Measurements from ENCODE around the gene PPOX.

PPOX gene

GRCh38 chr1:161162806-161163205, 3.4 kb upstream of the PPOX start:
- Histone ChIP-seq H3K4me2 (no peak overlapping the region), H3K27me3 (no peaks in the 10 kb centered on the region), H3K9ac (0 out of 2 replicates have a peak overlapping the region, but pooled peaks have one; percentile 18), H3K27ac (no peak overlapping the region), H3K9me3 (no peaks in the 10 kb centered on the region), H3K36me3 (peaks cover 57% of the 10 kb centered on the region), H3K4me3 (no peak overlapping the region), H3K4me1 (peaks cover 47% of the 10 kb centered on the region), H4K20me1 (no peaks in the 10 kb centered on the region)
- TF ChIP-seq Cebpa-rat (IDR thresholded peaks at IDR 0.05) = no peak

DNA sequence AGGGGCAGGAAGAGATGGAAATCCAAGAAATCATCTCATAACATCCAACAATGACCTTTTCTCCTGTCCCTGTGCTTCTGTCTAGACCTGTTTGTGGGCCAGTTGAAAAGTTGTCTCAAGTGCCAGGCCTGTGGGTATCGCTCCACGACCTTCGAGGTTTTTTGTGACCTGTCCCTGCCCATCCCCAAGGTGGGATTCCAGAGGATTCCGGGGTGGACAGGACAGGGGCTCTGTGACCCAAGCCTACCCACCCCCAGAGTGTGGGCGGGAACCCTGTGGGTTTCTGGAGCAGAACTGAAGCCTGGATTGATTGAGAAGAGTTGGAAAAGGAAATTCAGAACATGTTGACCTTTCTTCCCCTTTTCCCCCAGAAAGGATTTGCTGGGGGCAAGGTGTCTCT, 2.4 kb upstream of the PPOX start:
- peaks cover 44% of the 10 kb centered on the region for H3K4me1 ChIP-seq
- no peak overlapping the region for H3K4me2 ChIP-seq
- H3K27ac ChIP-seq = no peak overlapping the region
- H3K36me3 ChIP-seq = peaks cover 49% of the 10 kb centered on the region
- no peaks in the 10 kb centered on the region for H3K27me3 ChIP-seq
- no peaks in the 10 kb centered on the region for H4K20me1 ChIP-seq
- TF ChIP-seq Cebpa-rat (IDR thresholded peaks at IDR 0.05) = no peak
- H3K9me3 ChIP-seq = no peaks in the 10 kb centered on the region
- no peak overlapping the region for H3K9ac ChIP-seq
- H3K4me3 ChIP-seq = no peak overlapping the region

DNA sequence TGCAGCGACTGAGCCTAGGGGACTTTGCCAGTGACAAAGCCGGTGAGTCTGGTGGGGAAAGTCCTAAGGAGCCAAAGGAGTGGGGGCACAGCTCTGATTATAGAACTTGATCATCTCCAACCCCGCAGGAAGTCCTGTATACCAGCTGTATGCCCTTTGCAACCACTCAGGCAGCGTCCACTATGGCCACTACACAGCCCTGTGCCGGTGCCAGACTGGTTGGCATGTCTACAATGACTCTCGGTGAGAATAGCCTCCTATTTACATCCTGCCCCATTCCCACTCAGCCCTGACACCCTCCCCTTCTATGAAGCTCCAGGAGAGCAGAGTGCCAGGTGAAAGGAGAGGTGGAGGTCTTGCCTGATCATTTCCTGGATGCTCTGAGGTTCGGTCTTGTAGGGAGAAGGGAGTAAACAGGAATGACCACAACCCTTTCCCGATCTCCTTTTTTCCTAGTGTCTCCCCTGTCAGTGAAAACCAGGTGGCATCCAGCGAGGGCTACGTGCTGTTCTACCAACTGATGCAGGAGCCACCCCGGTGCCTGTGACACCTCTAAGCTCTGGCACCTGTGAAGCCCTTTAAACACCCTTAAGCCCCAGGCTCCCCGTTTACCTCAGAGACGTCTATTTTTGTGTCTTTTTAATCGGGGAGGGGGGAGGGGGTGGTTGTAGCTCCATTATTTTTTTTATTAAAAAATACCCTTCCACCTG, 1.2 kb upstream of the PPOX start:
- H3K27me3 ChIP-seq = no peaks in the 10 kb centered on the region
- peak overlapping the region; percentile 75 for H3K4me3 ChIP-seq
- H3K9me3 ChIP-seq = no peaks in the 10 kb centered on the region
- H3K4me1 ChIP-seq = peaks cover 38% of the 10 kb centered on the region
- no peak overlapping the region; the same call in 1 of the 2 replicates for H3K27ac ChIP-seq
- H4K20me1 ChIP-seq = no peaks in the 10 kb centered on the region
- H3K9ac ChIP-seq = peak overlapping the region; percentile 79
- peaks cover 58% of the 10 kb centered on the region for H3K36me3 ChIP-seq
- no peak for TF ChIP-seq Cebpa-rat (IDR thresholded peaks at IDR 0.05)
- H3K4me2 ChIP-seq = peak overlapping the region; percentile 99

DNA sequence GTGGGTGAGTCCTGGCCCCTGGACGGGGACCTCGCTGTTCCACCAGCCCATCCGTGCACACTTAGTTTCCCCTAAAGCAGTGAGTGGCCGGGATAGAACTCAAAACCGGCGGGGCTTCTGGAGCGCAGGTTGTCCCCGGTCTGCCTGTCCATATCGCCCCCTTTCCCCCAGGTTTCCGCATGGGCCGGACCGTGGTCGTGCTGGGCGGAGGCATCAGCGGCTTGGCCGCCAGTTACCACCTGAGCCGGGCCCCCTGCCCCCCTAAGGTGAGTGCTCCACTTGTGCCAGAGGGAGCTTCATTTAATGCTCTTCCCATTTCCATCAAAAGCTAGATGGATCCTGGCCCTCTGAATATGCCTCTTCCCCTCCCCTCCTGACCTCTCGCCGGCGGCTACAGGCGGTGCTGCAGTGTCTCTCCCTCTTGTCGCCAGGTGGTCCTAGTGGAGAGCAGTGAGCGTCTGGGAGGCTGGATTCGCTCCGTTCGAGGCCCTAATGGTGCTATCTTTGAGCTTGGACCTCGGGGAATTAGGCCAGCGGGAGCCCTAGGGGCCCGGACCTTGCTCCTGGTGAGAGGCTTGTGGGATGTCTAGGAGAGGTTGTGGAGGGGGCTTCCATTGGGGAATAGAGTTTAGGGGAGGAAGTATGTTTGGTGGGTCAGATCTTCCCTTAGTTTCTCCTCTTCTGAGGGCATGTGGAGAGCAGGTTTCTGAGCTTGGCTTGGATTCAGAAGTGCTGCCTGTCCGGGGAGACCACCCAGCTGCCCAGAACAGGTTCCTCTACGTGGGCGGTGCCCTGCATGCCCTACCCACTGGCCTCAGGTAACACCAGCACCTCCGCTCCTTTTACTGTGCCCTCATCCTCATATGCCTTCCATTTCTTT, 683 bp downstream of the PPOX start:
- H3K4me1 ChIP-seq = peaks cover 23% of the 10 kb centered on the region
- H3K4me2 ChIP-seq = peak overlapping the region; percentile 99
- H3K27me3 ChIP-seq = no peaks in the 10 kb centered on the region
- H3K4me3 ChIP-seq = peak overlapping the region; percentile 75
- TF ChIP-seq Cebpa-rat (IDR thresholded peaks at IDR 0.05) = no peak
- H3K27ac ChIP-seq = peak overlapping the region; percentile 59
- H3K36me3 ChIP-seq = peaks cover 63% of the 10 kb centered on the region
- H4K20me1 ChIP-seq = no peaks in the 10 kb centered on the region
- H3K9ac ChIP-seq = peak overlapping the region; percentile 79
- no peaks in the 10 kb centered on the region for H3K9me3 ChIP-seq

DNA sequence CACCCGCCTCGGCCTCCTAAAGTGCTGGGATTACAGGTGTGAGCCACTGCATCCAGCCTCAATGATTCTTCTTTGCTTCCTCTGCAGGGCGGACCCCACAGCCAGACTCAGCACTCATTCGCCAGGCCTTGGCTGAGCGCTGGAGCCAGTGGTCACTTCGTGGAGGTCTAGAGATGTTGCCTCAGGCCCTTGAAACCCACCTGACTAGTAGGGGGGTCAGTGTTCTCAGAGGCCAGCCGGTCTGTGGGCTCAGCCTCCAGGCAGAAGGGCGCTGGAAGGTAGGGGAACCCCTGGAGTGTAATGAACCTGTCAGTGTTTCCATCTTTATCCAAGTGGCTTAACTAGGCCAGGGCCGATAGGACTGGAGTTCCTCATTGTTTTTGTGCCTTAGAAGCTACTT, 2.7 kb downstream of the PPOX start:
- TF ChIP-seq Cebpa-rat (IDR thresholded peaks at IDR 0.05) = no peak
- Histone ChIP-seq H3K27ac (no peak overlapping the region), H4K20me1 (no peaks in the 10 kb centered on the region), H3K4me2 (no peak overlapping the region), H3K27me3 (no peaks in the 10 kb centered on the region), H3K9me3 (no peaks in the 10 kb centered on the region), H3K4me1 (peaks cover 23% of the 10 kb centered on the region), H3K36me3 (peaks cover 63% of the 10 kb centered on the region), H3K4me3 (no peak overlapping the region), H3K9ac (no peak overlapping the region)

DNA sequence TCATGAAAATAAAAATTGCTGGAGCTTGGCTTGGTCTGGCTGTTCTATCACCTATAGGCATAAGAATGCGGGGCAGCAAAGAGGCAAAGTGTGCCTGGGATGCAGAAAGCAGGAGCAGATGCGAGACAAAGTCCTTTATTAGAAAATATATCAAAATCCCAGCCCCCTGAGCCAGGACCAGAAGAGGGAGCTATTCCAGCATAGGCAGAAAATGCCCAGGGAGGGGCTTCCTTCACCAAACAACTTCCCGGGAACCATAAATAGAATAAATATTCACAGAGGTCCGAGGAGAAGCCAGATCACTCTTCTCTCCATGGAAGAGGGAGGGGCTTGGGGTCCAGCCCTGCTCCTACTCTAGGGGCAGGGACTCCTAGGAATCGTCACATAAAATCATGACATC, 5.0 kb downstream of the PPOX start:
- peaks cover 74% of the 10 kb centered on the region for H3K36me3 ChIP-seq
- H3K4me1 ChIP-seq = peaks cover 23% of the 10 kb centered on the region
- H3K9me3 ChIP-seq = no peaks in the 10 kb centered on the region

DNA sequence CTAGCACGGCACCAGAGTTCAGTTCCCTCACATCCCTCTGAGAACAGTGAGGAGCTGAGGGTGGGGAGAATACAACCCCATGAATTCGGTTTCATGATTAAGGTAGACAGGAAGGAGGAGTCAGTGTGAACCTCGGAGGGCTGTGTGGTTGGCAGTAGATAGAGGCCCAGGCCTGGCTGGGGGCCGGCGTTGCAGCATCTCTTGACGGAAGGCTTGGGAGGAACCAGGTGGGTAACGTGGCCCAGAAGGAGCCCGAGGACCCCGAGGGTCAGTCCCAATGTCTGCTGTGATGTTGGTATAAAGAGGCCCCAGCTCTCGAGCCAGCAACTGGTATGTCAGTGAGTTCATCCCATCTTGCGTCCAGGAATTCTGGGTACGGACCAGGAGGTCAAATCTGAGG, 5.5 kb downstream of the PPOX start:
- H3K27ac ChIP-seq = no peak overlapping the region
- no peak overlapping the region for H3K4me2 ChIP-seq
- H4K20me1 ChIP-seq = peaks cover 16% of the 10 kb centered on the region; the same call in 1 of the 2 replicates
- H3K9ac ChIP-seq = no peak overlapping the region
- peaks cover 74% of the 10 kb centered on the region for H3K36me3 ChIP-seq
- H3K4me1 ChIP-seq = peaks cover 28% of the 10 kb centered on the region
- H3K27me3 ChIP-seq = no peaks in the 10 kb centered on the region
- no peak overlapping the region for H3K4me3 ChIP-seq
- no peak for TF ChIP-seq Cebpa-rat (IDR thresholded peaks at IDR 0.05)
- H3K9me3 ChIP-seq = no peaks in the 10 kb centered on the region

More for the DNA sequence above, 5.0 kb downstream of the PPOX start:
- no peaks in the 10 kb centered on the region for H3K27me3 ChIP-seq
- H3K9ac ChIP-seq = no peak overlapping the region
- peaks cover 11% of the 10 kb centered on the region; the same call in 1 of the 2 replicates for H4K20me1 ChIP-seq
- H3K4me3 ChIP-seq = no peak overlapping the region
- TF ChIP-seq Cebpa-rat (IDR thresholded peaks at IDR 0.05) = no peak
- no peak overlapping the region for H3K27ac ChIP-seq
- no peak overlapping the region for H3K4me2 ChIP-seq

GRCh38 chr1:161172349-161172748, 6.1 kb downstream of the PPOX start:
- H3K9me3 ChIP-seq = no peaks in the 10 kb centered on the region
- H3K9ac ChIP-seq = no peak overlapping the region
- H3K27ac ChIP-seq = no peak overlapping the region
- H3K27me3 ChIP-seq = no peaks in the 10 kb centered on the region
- no peak overlapping the region for H3K4me2 ChIP-seq
- H3K36me3 ChIP-seq = peaks cover 74% of the 10 kb centered on the region
- peaks cover 18% of the 10 kb centered on the region; the same call in 1 of the 2 replicates for H4K20me1 ChIP-seq
- no peak for TF ChIP-seq Cebpa-rat (IDR thresholded peaks at IDR 0.05)
- no peak overlapping the region for H3K4me3 ChIP-seq
- peaks cover 24% of the 10 kb centered on the region for H3K4me1 ChIP-seq

DNA sequence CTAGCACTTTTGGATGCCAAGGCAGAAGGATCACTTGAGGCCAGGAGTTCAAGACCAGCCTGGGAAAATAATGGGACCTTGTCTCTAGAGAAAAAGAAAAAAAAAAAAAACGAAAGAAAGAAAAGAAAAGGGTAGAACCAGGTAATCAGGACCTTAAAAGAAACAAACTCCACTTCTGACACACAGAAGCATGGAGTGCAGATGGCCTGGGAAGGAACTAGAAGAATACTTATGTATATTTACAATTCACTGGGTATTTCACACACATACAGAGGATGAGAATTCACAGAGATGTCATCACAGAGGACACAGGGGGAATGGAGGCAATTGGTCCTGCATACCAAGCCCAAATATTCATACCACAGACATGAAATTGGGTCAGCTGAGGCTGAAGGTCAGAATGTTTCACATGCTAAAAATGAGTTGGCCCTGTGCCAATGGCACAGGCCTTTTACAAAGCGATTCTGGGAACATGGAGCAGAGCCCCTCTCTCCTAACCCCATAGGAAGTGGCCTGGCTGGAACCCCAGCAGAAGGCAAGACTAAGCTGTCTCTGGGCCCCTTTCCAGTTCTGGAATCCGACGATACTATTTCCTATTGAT, 6.7 kb downstream of the PPOX start:
- H3K4me1 ChIP-seq = peaks cover 23% of the 10 kb centered on the region
- peaks cover 18% of the 10 kb centered on the region; the same call in 1 of the 2 replicates for H4K20me1 ChIP-seq
- H3K27me3 ChIP-seq = no peaks in the 10 kb centered on the region
- no peak overlapping the region for H3K4me2 ChIP-seq
- no peaks in the 10 kb centered on the region for H3K9me3 ChIP-seq
- H3K9ac ChIP-seq = no peak overlapping the region
- TF ChIP-seq Cebpa-rat (IDR thresholded peaks at IDR 0.05) = no peak
- no peak overlapping the region for H3K27ac ChIP-seq
- peaks cover 74% of the 10 kb centered on the region for H3K36me3 ChIP-seq
- no peak overlapping the region for H3K4me3 ChIP-seq
